ENCODE measurements around the gene OR6N1.

Gene OR6N1

DNA sequence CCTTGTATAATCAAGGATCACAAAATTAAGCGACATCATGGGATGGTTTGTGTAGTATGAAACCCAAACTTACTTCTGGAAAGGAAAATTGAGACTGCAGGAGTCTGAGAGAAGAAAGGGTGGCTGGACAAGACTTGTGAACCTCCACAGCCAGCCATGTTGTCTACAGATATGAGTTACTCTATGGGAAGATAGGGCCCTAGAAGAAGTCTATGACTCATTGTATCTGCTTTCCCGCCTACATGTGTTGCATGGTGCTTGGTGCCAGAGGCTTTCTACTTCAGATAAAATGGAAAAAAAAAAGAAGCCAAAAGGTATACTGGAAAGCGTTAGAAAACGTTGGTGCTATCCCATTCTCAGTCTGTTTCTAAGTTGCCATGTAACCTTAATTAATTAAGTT is 27.7 kb upstream of the OR6N1 start:
- H3K27me3 ChIP-seq (ENCODE audit: control insufficient read depth in 1 of 2, insufficient read depth in 1 of 2, low read length in 2 of 2), result peaks cover 0 to 6% of the 10 kb centered on the region in 2 experiments
- no peak for DNase-seq
- H2AFZ ChIP-seq (ENCODE audit: low read depth, low read length), result no peak overlapping the region
- no peaks in the 10 kb centered on the region for H3K79me1 ChIP-seq (replicated peaks; ENCODE audit: low read length, poor library complexity, severe bottlenecking)
- WGBS, result 68% methylated on average over 2 of the region's 4 CpGs
- no peak overlapping the region for H2BK12ac ChIP-seq (ENCODE audit: low read length in 2 of 2)
- no peaks in the 10 kb centered on the region for H3K9me3 ChIP-seq (ENCODE audit: control insufficient read depth, low read length)
- no peak overlapping the region for H2AK5ac ChIP-seq (ENCODE audit: low read length, severe bottlenecking)
- H3K27ac ChIP-seq (ENCODE audit: low read length, poor library complexity, severe bottlenecking), result no peak overlapping the region
- H3K4me1 ChIP-seq (ENCODE audit: control insufficient read depth, insufficient read depth, low read depth, low read length), result no peaks in the 10 kb centered on the region
- no peak overlapping the region for H3K4me2 ChIP-seq (ENCODE audit: low read length, poor library complexity, severe bottlenecking)
- no peak overlapping the region for H4K91ac ChIP-seq (ENCODE audit: low read length)
- H4K8ac ChIP-seq (ENCODE audit: low read length), result no peak overlapping the region
- H3K9ac ChIP-seq (ENCODE audit: low read length), result no peak overlapping the region
- no peak overlapping the region for H2BK5ac ChIP-seq (ENCODE audit: low read depth, low read length, poor library complexity, severe bottlenecking)
- no peak overlapping the region for H2BK120ac ChIP-seq (ENCODE audit: low read depth, low read length)
- H2BK15ac ChIP-seq (ENCODE audit: low read depth, poor library complexity, severe bottlenecking), result no peak overlapping the region
- H3K18ac ChIP-seq (ENCODE audit: low read depth in 1 of 2, low read length in 2 of 2), result no peak overlapping the region
- H3K4me3 ChIP-seq (ENCODE audit: insufficient read depth in 1 of 2, low read depth in 1 of 2, low read length in 2 of 2), result no peak overlapping the region
- no peak overlapping the region for H3K14ac ChIP-seq (ENCODE audit: low read length in 2 of 2)
- H3K4ac ChIP-seq (ENCODE audit: low read depth in 1 of 2, low read length in 2 of 2), result no peak overlapping the region
- H3K36me3 ChIP-seq (ENCODE audit: control insufficient read depth in 1 of 2, insufficient read depth in 2 of 2, low read depth in 1 of 2, low read length in 2 of 2), result no peaks in the 10 kb centered on the region
- no peak overlapping the region for H3K23ac ChIP-seq (ENCODE audit: low read length in 2 of 2)

GRCh38 chr1:158798531-158798930 is 26.5 kb upstream of the OR6N1 start:
- 79% methylated on average over 3 of the region's 3 CpGs for WGBS
- Histone ChIP-seq H2BK15ac (ENCODE audit: low read depth, poor library complexity, severe bottlenecking) (no peak overlapping the region), H2BK12ac (ENCODE audit: low read length in 2 of 2) (no peak overlapping the region), H3K4me1 (ENCODE audit: control insufficient read depth, insufficient read depth, low read depth, low read length) (no peaks in the 10 kb centered on the region), H3K14ac (ENCODE audit: low read length in 2 of 2) (no peak overlapping the region), H3K9ac (ENCODE audit: low read length) (no peak overlapping the region), H3K79me1 (replicated peaks; ENCODE audit: low read length, poor library complexity, severe bottlenecking) (no peaks in the 10 kb centered on the region), H2AFZ (ENCODE audit: low read depth, low read length) (no peak overlapping the region), H2BK5ac (ENCODE audit: low read depth, low read length, poor library complexity, severe bottlenecking) (no peak overlapping the region), H3K36me3 (ENCODE audit: control insufficient read depth in 1 of 2, insufficient read depth in 2 of 2, low read depth in 1 of 2, low read length in 2 of 2) (no peaks in the 10 kb centered on the region), H3K23ac (ENCODE audit: low read length in 2 of 2) (no peak overlapping the region), H3K18ac (ENCODE audit: low read depth in 1 of 2, low read length in 2 of 2) (no peak overlapping the region), H2BK120ac (ENCODE audit: low read depth, low read length) (no peak overlapping the region), H3K27me3 (ENCODE audit: control insufficient read depth in 1 of 2, insufficient read depth in 1 of 2, low read length in 2 of 2) (peaks cover 0 to 6% of the 10 kb centered on the region in 2 experiments), H4K8ac (ENCODE audit: low read length) (no peak overlapping the region), H3K4me3 (ENCODE audit: insufficient read depth in 1 of 2, low read depth in 1 of 2, low read length in 2 of 2) (no peak overlapping the region), H3K4me2 (ENCODE audit: low read length, poor library complexity, severe bottlenecking) (no peak overlapping the region), H3K4ac (ENCODE audit: low read depth in 1 of 2, low read length in 2 of 2) (no peak overlapping the region), H2AK5ac (ENCODE audit: low read length, severe bottlenecking) (no peak overlapping the region), H3K9me3 (ENCODE audit: control insufficient read depth, low read length) (no peaks in the 10 kb centered on the region), H3K27ac (ENCODE audit: low read length, poor library complexity, severe bottlenecking) (no peak overlapping the region), H4K91ac (ENCODE audit: low read length) (no peak overlapping the region)
- DNase-seq, result no peak

- H3K9me3 ChIP-seq (ENCODE audit: control insufficient read depth, low read length), result no peaks in the 10 kb centered on the region
- no peak overlapping the region for H3K27ac ChIP-seq (ENCODE audit: low read length, poor library complexity, severe bottlenecking)
- no peak overlapping the region for H3K4ac ChIP-seq (ENCODE audit: low read depth in 1 of 2, low read length in 2 of 2)
- no peak overlapping the region for H4K8ac ChIP-seq (ENCODE audit: low read length)
- no peaks in the 10 kb centered on the region for H3K36me3 ChIP-seq (ENCODE audit: control insufficient read depth in 1 of 2, insufficient read depth in 2 of 2, low read depth in 1 of 2, low read length in 2 of 2)
- no peak overlapping the region for H2BK120ac ChIP-seq (ENCODE audit: low read depth, low read length)
- no peak overlapping the region for H3K9ac ChIP-seq (ENCODE audit: low read length)
- no peak overlapping the region for H2AFZ ChIP-seq (ENCODE audit: low read depth, low read length)
- no peak overlapping the region for H2BK5ac ChIP-seq (ENCODE audit: low read depth, low read length, poor library complexity, severe bottlenecking)
- no peak for DNase-seq
- H3K79me1 ChIP-seq (replicated peaks; ENCODE audit: low read length, poor library complexity, severe bottlenecking), result no peaks in the 10 kb centered on the region
- no peaks in the 10 kb centered on the region for H3K4me1 ChIP-seq (ENCODE audit: control insufficient read depth, insufficient read depth, low read depth, low read length)
- no peak overlapping the region for H3K4me2 ChIP-seq (ENCODE audit: low read length, poor library complexity, severe bottlenecking)
- no peak overlapping the region for H2BK15ac ChIP-seq (ENCODE audit: low read depth, poor library complexity, severe bottlenecking)
- no peak overlapping the region for H2AK5ac ChIP-seq (ENCODE audit: low read length, severe bottlenecking)
- no peak overlapping the region for H3K18ac ChIP-seq (ENCODE audit: low read depth in 1 of 2, low read length in 2 of 2)
- WGBS, result 66% methylated on average over 6 of the region's 6 CpGs
- H3K4me3 ChIP-seq (ENCODE audit: insufficient read depth in 1 of 2, low read depth in 1 of 2, low read length in 2 of 2), result no peak overlapping the region
- no peak overlapping the region for H4K91ac ChIP-seq (ENCODE audit: low read length)
- no peak overlapping the region for H3K14ac ChIP-seq (ENCODE audit: low read length in 2 of 2)
- peaks cover 0 to 4% of the 10 kb centered on the region in 2 experiments for H3K27me3 ChIP-seq (ENCODE audit: control insufficient read depth in 1 of 2, insufficient read depth in 1 of 2, low read length in 2 of 2)
- H3K23ac ChIP-seq (ENCODE audit: low read length in 2 of 2), result no peak overlapping the region
- no peak overlapping the region for H2BK12ac ChIP-seq (ENCODE audit: low read length in 2 of 2)
Observed at GRCh38 chr1:158794247-158794646, 22.3 kb upstream of the OR6N1 start.

GRCh38 chr1:158793604-158794003 is 21.6 kb upstream of the OR6N1 start:
- H3K9me3 ChIP-seq (ENCODE audit: control insufficient read depth, low read length), result no peaks in the 10 kb centered on the region
- peaks cover 0 to 4% of the 10 kb centered on the region in 2 experiments for H3K27me3 ChIP-seq (ENCODE audit: control insufficient read depth in 1 of 2, insufficient read depth in 1 of 2, low read length in 2 of 2)
- no peak overlapping the region for H3K4me2 ChIP-seq (ENCODE audit: low read length, poor library complexity, severe bottlenecking)
- no peak overlapping the region for H2BK15ac ChIP-seq (ENCODE audit: low read depth, poor library complexity, severe bottlenecking)
- H3K23ac ChIP-seq (ENCODE audit: low read length in 2 of 2), result no peak overlapping the region
- H3K4me3 ChIP-seq (ENCODE audit: insufficient read depth in 1 of 2, low read depth in 1 of 2, low read length in 2 of 2), result no peak overlapping the region
- H4K91ac ChIP-seq (ENCODE audit: low read length), result no peak overlapping the region
- no peaks in the 10 kb centered on the region for H3K36me3 ChIP-seq (ENCODE audit: control insufficient read depth in 1 of 2, insufficient read depth in 2 of 2, low read depth in 1 of 2, low read length in 2 of 2)
- H3K18ac ChIP-seq (ENCODE audit: low read depth in 1 of 2, low read length in 2 of 2), result no peak overlapping the region
- no peak overlapping the region for H3K9ac ChIP-seq (ENCODE audit: low read length)
- H2BK12ac ChIP-seq (ENCODE audit: low read length in 2 of 2), result no peak overlapping the region
- no peaks in the 10 kb centered on the region for H3K79me1 ChIP-seq (replicated peaks; ENCODE audit: low read length, poor library complexity, severe bottlenecking)
- no peaks in the 10 kb centered on the region for H3K4me1 ChIP-seq (ENCODE audit: control insufficient read depth, insufficient read depth, low read depth, low read length)
- H2BK120ac ChIP-seq (ENCODE audit: low read depth, low read length), result no peak overlapping the region
- H3K27ac ChIP-seq (ENCODE audit: low read length, poor library complexity, severe bottlenecking), result no peak overlapping the region
- no peak overlapping the region for H4K8ac ChIP-seq (ENCODE audit: low read length)
- no peak overlapping the region for H2AK5ac ChIP-seq (ENCODE audit: low read length, severe bottlenecking)
- no peak overlapping the region for H3K4ac ChIP-seq (ENCODE audit: low read depth in 1 of 2, low read length in 2 of 2)
- H3K14ac ChIP-seq (ENCODE audit: low read length in 2 of 2), result no peak overlapping the region
- WGBS, result 40% methylated on average over 2 of the region's 2 CpGs
- no peak overlapping the region for H2BK5ac ChIP-seq (ENCODE audit: low read depth, low read length, poor library complexity, severe bottlenecking)
- DNase-seq, result no peak
- no peak overlapping the region for H2AFZ ChIP-seq (ENCODE audit: low read depth, low read length)
